OCI-LY3 (cell line): ENCODE measurements around the gene IL16.
"Not testable (repeated sequence)": the region's sequence is repeated elsewhere in the genome, so short reads cannot be mapped to it uniquely, and the experiment has no call there.

Experiments used
- H2AFZ ChIP-seq: fragments of 200-600, 300-600 bp; shearing (Covaris generic); 2 replicates; pipeline ENCODE4 v1.6.0; 2014; ENCODE audit warnings: antibody characterized with exemption, low read depth, low read length
- H3K27ac ChIP-seq: fragments of 200-600, 300-600 bp; sonication (generic); 2 replicates; pipeline ENCODE4 v1.5.1; 2014; ENCODE audit warnings: mild to moderate bottlenecking, low read length, moderate library complexity, mixed read lengths
- H3K27me3 ChIP-seq: fragments of 200-600, 300-600 bp; sonication (generic); 2 replicates; pipeline ENCODE4 v1.6.1; 2014; ENCODE audit warnings: low read depth, low read length, mixed read lengths
- H3K36me3 ChIP-seq: fragments of 200-600, 300-600 bp; sonication (generic); replicated peaks from 2 replicates; pipeline ENCODE3; 2014; ENCODE audit warnings: low read depth, low read length, mixed read lengths
- H3K4me1 ChIP-seq: fragments of 300-600, 200-600 bp; sonication (generic); 2 replicates; pipeline ENCODE4 v1.6.1; 2014; ENCODE audit warnings: low read length, mixed read lengths
- H3K4me2 ChIP-seq: fragments of 200-600, 300-600 bp; sonication (generic); 2 replicates; pipeline ENCODE4 v1.6.1; 2014; ENCODE audit warnings: low read length, mixed read lengths
- H3K4me3 ChIP-seq: fragments of 300-600, 200-600 bp; sonication (generic); 2 replicates; pipeline ENCODE4 v1.5.1; 2014; ENCODE audit warnings: antibody characterized with exemption, mild to moderate bottlenecking, low read length, moderate library complexity
- H3K79me2 ChIP-seq: fragments of 300-600, 200-600 bp; shearing (Covaris generic); 2 replicates; pipeline ENCODE4 v1.6.1; 2014; ENCODE audit warnings: mild to moderate bottlenecking, low read length, mixed read lengths
- H3K9ac ChIP-seq: fragments of 300-600, 200-600 bp; shearing (Covaris generic); 2 replicates; pipeline ENCODE4 v1.6.0; 2014; ENCODE audit warnings: mild to moderate bottlenecking, low read length, moderate library complexity
- H3K9me3 ChIP-seq: fragments of 200-600, 300-600 bp; shearing (Covaris generic); 2 replicates; pipeline ENCODE4 v1.6.1; 2014; ENCODE audit warnings: low read length, mixed read lengths; ENCODE audit not compliant: insufficient read depth
- H4K20me1 ChIP-seq: fragments of 200-600, 300-600 bp; sonication (generic); 2 replicates; pipeline ENCODE4 v1.6.1; 2016; ENCODE audit warnings: low read length, mixed read lengths; ENCODE audit not compliant: insufficient read depth
- EZH2phosphoT487 ChIP-seq: fragments of 200-600 bp; shearing (Covaris generic); IDR thresholded peaks from 2 replicates; pipeline ENCODE4 v1.6.1; 2018; ENCODE audit warnings: antibody characterized with exemption, mixed run types, low read depth
- TF ChIP-seq, protein P1 (sequence below): fragments of 200-600, 300-600 bp; sonication (generic); IDR thresholded peaks from 2 replicates; pipeline ENCODE4 v1.5.1; 2014; ENCODE audit warnings: antibody characterized with exemption, low read length, low read depth

Gene IL16

DNA sequence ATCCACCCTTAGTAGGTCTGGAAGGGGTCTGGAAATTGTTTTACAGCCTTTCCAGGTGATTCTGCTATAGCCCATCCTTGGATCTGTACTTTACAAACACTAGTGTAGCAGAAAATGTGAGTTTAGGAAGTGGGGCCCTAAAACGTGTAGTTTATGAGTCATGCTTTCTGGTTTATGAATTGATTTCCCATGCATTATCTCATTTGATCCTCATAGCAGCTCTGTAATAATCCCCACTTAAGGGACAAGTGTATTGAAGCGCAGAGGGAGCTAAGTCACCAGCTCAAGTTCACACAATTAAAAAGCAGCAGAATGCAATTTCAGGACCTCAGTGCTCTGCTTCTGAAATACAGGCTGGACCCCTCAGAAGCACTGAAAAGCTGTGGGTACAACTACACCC lies 149.9 kb downstream of the IL16 start:
- Histone ChIP-seq H3K36me3 (no peaks in the 10 kb centered on the region), H3K79me2 (no peaks in the 10 kb centered on the region), H3K4me2 (no peak overlapping the region), H3K4me3 (no peak overlapping the region), H3K27me3 (peaks cover 6% of the 10 kb centered on the region; the same call in 1 of the 2 replicates), H3K27ac (no peak overlapping the region), H3K4me1 (no peaks in the 10 kb centered on the region), H2AFZ (no peak overlapping the region), H3K9me3 (no peaks in the 10 kb centered on the region), H3K9ac (no peak overlapping the region), H4K20me1 (no peaks in the 10 kb centered on the region)
- TF ChIP-seq EZH2phosphoT487, result no peak
- TF ChIP-seq, protein P1, sequence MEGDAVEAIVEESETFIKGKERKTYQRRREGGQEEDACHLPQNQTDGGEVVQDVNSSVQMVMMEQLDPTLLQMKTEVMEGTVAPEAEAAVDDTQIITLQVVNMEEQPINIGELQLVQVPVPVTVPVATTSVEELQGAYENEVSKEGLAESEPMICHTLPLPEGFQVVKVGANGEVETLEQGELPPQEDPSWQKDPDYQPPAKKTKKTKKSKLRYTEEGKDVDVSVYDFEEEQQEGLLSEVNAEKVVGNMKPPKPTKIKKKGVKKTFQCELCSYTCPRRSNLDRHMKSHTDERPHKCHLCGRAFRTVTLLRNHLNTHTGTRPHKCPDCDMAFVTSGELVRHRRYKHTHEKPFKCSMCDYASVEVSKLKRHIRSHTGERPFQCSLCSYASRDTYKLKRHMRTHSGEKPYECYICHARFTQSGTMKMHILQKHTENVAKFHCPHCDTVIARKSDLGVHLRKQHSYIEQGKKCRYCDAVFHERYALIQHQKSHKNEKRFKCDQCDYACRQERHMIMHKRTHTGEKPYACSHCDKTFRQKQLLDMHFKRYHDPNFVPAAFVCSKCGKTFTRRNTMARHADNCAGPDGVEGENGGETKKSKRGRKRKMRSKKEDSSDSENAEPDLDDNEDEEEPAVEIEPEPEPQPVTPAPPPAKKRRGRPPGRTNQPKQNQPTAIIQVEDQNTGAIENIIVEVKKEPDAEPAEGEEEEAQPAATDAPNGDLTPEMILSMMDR, result no peak

DNA sequence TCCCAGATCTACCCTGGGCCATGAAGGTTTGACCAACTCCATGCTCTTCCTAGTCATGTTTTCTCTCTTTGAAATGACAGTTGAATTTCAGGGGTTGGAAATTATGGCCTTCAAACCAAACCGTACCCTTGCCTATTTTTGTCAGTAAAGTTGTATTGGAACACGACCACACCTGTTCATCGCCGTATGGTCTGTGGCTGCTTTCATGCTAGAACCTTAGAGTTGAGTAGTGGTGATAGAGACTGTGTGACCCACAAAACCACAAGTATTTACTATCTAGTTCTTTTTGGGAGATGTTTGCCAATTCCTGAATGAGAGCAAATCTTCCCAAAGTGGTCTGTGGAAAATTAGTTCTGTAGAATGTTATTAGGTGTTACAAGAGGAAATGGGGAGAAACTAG lies 151.2 kb downstream of the IL16 start:
- no peak overlapping the region for H2AFZ ChIP-seq
- TF ChIP-seq EZH2phosphoT487, result no peak
- H3K36me3 ChIP-seq, result no peaks in the 10 kb centered on the region
- H4K20me1 ChIP-seq, result no peaks in the 10 kb centered on the region
- no peaks in the 10 kb centered on the region for H3K9me3 ChIP-seq
- no peak overlapping the region for H3K9ac ChIP-seq
- no peaks in the 10 kb centered on the region for H3K4me1 ChIP-seq
- no peak overlapping the region for H3K27ac ChIP-seq
- peaks cover 6% of the 10 kb centered on the region; the same call in 1 of the 2 replicates for H3K27me3 ChIP-seq
- no peaks in the 10 kb centered on the region for H3K79me2 ChIP-seq
- H3K4me3 ChIP-seq, result no peak overlapping the region
- H3K4me2 ChIP-seq, result no peak overlapping the region

DNA sequence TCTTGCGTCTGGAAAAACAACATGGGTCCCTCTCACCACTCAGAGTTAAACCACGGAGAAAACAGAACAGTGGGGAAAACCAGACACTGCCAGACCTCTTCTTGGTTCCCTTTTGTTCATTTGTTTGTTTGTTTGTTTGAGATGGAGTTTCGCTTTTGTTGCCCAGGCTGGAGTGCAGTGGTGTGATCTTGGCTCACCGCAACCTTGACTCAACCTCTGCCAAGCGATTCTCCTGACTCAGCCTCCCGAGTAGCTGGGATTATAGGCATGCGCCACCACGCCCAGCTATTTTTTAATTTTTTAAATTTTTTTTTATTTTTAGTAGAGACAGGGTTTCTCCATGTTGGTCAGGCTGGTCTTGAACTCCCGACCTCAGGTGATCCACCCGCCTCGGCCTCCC lies 152.0 kb downstream of the IL16 start:
- H3K4me2 ChIP-seq, H2AFZ ChIP-seq, H3K27ac ChIP-seq, H3K36me3 ChIP-seq, H3K4me1 ChIP-seq, H3K9me3 ChIP-seq, H4K20me1 ChIP-seq, H3K27me3 ChIP-seq, H3K4me3 ChIP-seq, H3K79me2 ChIP-seq, H3K9ac ChIP-seq: not testable (repeated sequence)

DNA sequence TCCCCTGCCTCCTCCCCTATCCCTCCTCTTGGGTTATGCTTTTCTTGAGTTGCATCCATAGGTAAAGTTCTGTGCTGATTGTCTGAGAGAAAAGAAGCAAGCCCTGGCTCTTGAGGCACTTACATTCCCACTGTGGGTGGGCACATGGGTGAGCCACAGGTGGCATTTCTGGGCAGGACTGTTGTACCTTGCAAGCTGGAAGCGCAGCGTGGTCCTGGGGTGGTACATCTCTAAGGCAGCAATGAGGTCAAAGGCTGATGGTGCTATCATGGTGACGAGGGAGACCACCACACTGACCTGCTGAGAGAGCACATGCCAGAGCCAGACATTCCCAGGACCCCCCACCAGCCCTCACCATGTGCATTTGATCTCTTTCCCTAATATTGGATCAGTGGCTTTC lies 152.6 kb downstream of the IL16 start:
- no peak overlapping the region for H2AFZ ChIP-seq

DNA sequence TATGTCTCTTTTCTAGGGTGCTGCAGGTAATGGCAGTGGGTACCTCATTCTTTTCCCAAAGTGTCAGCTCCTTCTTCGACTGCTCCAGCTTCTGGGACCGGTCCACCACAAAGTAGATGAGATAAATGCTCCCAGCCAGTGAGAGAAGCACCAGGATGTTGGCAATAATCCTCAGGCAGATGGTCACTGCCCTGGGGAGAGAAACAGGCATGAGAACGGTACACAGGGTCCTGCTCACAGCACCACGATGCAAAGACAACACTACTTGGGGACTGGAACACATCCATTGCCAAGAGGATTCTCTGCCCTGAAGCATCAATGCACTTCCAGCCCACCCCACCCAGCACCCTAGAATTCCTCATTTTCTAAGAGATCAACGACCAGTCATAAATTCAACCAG lies 155.0 kb downstream of the IL16 start:
- Histone ChIP-seq H3K27ac (no peak overlapping the region), H3K79me2 (no peaks in the 10 kb centered on the region), H3K9ac (no peak overlapping the region), H3K4me3 (no peak overlapping the region), H3K4me2 (no peak overlapping the region), H3K27me3 (peaks cover 11% of the 10 kb centered on the region; the same call in 1 of the 2 replicates), H3K36me3 (no peaks in the 10 kb centered on the region), H3K4me1 (no peaks in the 10 kb centered on the region), H2AFZ (no peak overlapping the region), H3K9me3 (no peaks in the 10 kb centered on the region), H4K20me1 (no peaks in the 10 kb centered on the region)
- TF ChIP-seq EZH2phosphoT487, result no peak
- TF ChIP-seq, protein P1, result no peak

More for the DNA sequence above, 152.6 kb downstream of the IL16 start:
- Histone ChIP-seq H3K9me3 (no peaks in the 10 kb centered on the region), H3K4me3 (no peak overlapping the region), H3K4me1 (no peaks in the 10 kb centered on the region), H4K20me1 (no peaks in the 10 kb centered on the region), H3K27ac (no peak overlapping the region), H3K36me3 (no peaks in the 10 kb centered on the region), H3K4me2 (no peak overlapping the region), H3K79me2 (no peaks in the 10 kb centered on the region), H3K9ac (no peak overlapping the region), H3K27me3 (peaks cover 6% of the 10 kb centered on the region; the same call in 1 of the 2 replicates)
- TF ChIP-seq, protein P1, result no peak
- TF ChIP-seq EZH2phosphoT487, result no peak
